H1 (cell line): ENCODE data around the gene L2HGDH. TPM values are rescaled to one million over a fixed set of nuclear protein-coding genes. Genes with fewer than 3 reads are reported as not detected.

Experiments
- CTCF ChIA-PET: fragments of 300-600 bp; sonication (Branson Sonifier 250); formaldehyde crosslinking; loops from one replicate; lab custom pipeline; 2021; ENCODE audit not compliant: partially characterized antibody; lab: Charles Lee
- POLR2A ChIA-PET: fragments of 300-600 bp; sonication (Branson Sonifier 250); formaldehyde crosslinking; loops from one replicate; lab custom pipeline; 2021; ENCODE audit warnings: inconsistent platforms; ENCODE audit not compliant: partially characterized antibody; lab: Charles Lee
- DNase-seq, 2 experiments: peaks; one replicate each; pipeline versions ENCODE4 v3.0.0 to v3.0.0-alpha.2; 2010 to 2022; ENCODE audit warnings: low spot score in 2 of 2, low read depth in 1 of 2, mixed read lengths in 1 of 2
- FAIRE-seq: peaks from 2 replicates; lab custom pipeline; 2011; peaks lifted over from hg19 to GRCh38; lab: Jason Lieb, UNC
- H2AFZ ChIP-seq: 2 replicates; pipeline ENCODE4 v1.8.1; 2012; ENCODE audit warnings: low read length, inconsistent platforms
- H2AK5ac ChIP-seq: 2 replicates; pipeline ENCODE4 v1.6.1; 2013; ENCODE audit warnings: low read depth, low read length
- H2BK120ac ChIP-seq: replicated peaks from 2 replicates; pipeline ENCODE3; 2013; ENCODE audit warnings: low read depth, low read length, inconsistent platforms
- H2BK12ac ChIP-seq: 2 replicates; pipeline ENCODE4 v1.6.1; 2013; ENCODE audit warnings: low read depth, low read length
- H2BK15ac ChIP-seq: 2 replicates; pipeline ENCODE4 v1.6.1; 2013; ENCODE audit warnings: low read length
- H2BK20ac ChIP-seq: 2 replicates; pipeline ENCODE4 v1.6.1; 2013; ENCODE audit warnings: low read length
- H2BK5ac ChIP-seq: 2 replicates; pipeline ENCODE4 v1.6.1; 2013; ENCODE audit warnings: low read depth, low read length
- H3K14ac ChIP-seq: 2 replicates; pipeline ENCODE4 v1.6.1; 2013; ENCODE audit warnings: inconsistent platforms; ENCODE audit not compliant: insufficient read length
- H3K18ac ChIP-seq: 2 replicates; pipeline ENCODE4 v1.6.1; 2013; ENCODE audit warnings: low read length; ENCODE audit errors: extremely low read depth
- H3K23ac ChIP-seq: 2 replicates; pipeline ENCODE4 v1.6.1; 2013; ENCODE audit warnings: inconsistent platforms; ENCODE audit not compliant: insufficient read length
- H3K23me2 ChIP-seq: 2 replicates; pipeline ENCODE4 v1.6.1; 2013; ENCODE audit warnings: low read depth, low read length
- H3K27ac ChIP-seq: 2 replicates; pipeline ENCODE4 v1.6.1; 2011; ENCODE audit warnings: low read depth, low read length, inconsistent platforms
- H3K27me3 ChIP-seq, 4 experiments: replicated peaks in 1 of 4; 1 replicate in 1 of 4; 2 replicates in 3 of 4; pipeline versions ENCODE4 v1.6.1 to v1.8.1; 2011 to 2013; ENCODE audit warnings: low read length in 3 of 4, mild to moderate bottlenecking in 3 of 4, inconsistent platforms in 2 of 4, mixed read lengths in 2 of 4, moderate library complexity in 1 of 4; ENCODE audit not compliant: control insufficient read depth in 3 of 4, insufficient read depth in 3 of 4; ENCODE audit errors: extremely low read depth in 1 of 4
- H3K36me3 ChIP-seq, 4 experiments: 2 replicates each; pipeline versions ENCODE4 v1.6.1 to v1.8.1; 2011 to 2013; ENCODE audit warnings: mild to moderate bottlenecking in 4 of 4, low read length in 3 of 4, moderate library complexity in 2 of 4, control low read depth in 1 of 4, inconsistent platforms in 1 of 4; ENCODE audit not compliant: insufficient read depth in 4 of 4, control insufficient read depth in 2 of 4
- H3K4ac ChIP-seq: replicated peaks from 2 replicates; pipeline ENCODE3; 2013; ENCODE audit warnings: low read length, low read depth, mixed read lengths, inconsistent platforms; ENCODE audit not compliant: insufficient read length
- H3K4me1 ChIP-seq, 4 experiments: replicated peaks in 1 of 4; 1 replicate in 1 of 4; 2 replicates in 3 of 4; pipeline versions ENCODE4 v1.6.1 to v1.8.1; 2011 to 2013; ENCODE audit warnings: low read length in 3 of 4, inconsistent platforms in 2 of 4, mixed read lengths in 1 of 4; ENCODE audit not compliant: insufficient read depth in 4 of 4, control insufficient read depth in 3 of 4
- H3K4me2 ChIP-seq, 2 experiments: 2 replicates each; pipeline versions ENCODE4 v1.6.1 to v1.8.1; 2011 to 2013; ENCODE audit warnings: low read depth in 2 of 2, low read length in 2 of 2, control low read depth in 1 of 2, inconsistent platforms in 1 of 2, mild to moderate bottlenecking in 1 of 2; ENCODE audit not compliant: insufficient read depth in 1 of 2
- H3K4me3 ChIP-seq, 4 experiments: fragments of 200-600, 300-600 bp in 1 of 4; sonication (generic), shearing (Covaris generic), sonication (Bioruptor Twin) in 1 of 4; 2 replicates each; pipeline versions ENCODE4 v1.5.1 to v1.8.1; 2011 to 2016; ENCODE audit warnings: low read length in 4 of 4, low read depth in 3 of 4, control low read depth in 2 of 4, inconsistent platforms in 2 of 4, mild to moderate bottlenecking in 2 of 4, mixed read lengths in 1 of 4, moderate library complexity in 1 of 4; ENCODE audit not compliant: insufficient read depth in 2 of 4; ENCODE audit errors: extremely low read depth in 1 of 4
- H3K56ac ChIP-seq: replicated peaks from 2 replicates; pipeline ENCODE3; 2013; ENCODE audit warnings: low read depth, mild to moderate bottlenecking, mixed read lengths, low read length, inconsistent platforms; ENCODE audit not compliant: insufficient read length
- H3K79me1 ChIP-seq: 2 replicates; pipeline ENCODE4 v1.6.1; 2013; ENCODE audit warnings: low read depth, low read length, control low read depth
- H3K79me2 ChIP-seq, 2 experiments: 2 replicates each; pipeline versions ENCODE4 v1.6.1 to v1.8.1; 2012 to 2013; ENCODE audit warnings: low read length in 2 of 2, mild to moderate bottlenecking in 2 of 2, inconsistent platforms in 1 of 2; ENCODE audit not compliant: insufficient read depth in 2 of 2, control insufficient read depth in 1 of 2
- H3K9ac ChIP-seq, 4 experiments: replicated peaks in 1 of 4; 1 replicate in 1 of 4; 2 replicates in 3 of 4; pipeline versions ENCODE4 v1.6.1 to v1.8.1; 2011 to 2013; ENCODE audit warnings: low read depth in 3 of 4, low read length in 3 of 4, control low read depth in 2 of 4, mild to moderate bottlenecking in 2 of 4, moderate library complexity in 2 of 4, inconsistent platforms in 1 of 4; ENCODE audit errors: extremely low read depth in 1 of 4
- H3K9me3 ChIP-seq, 2 experiments: 2 replicates each; pipeline versions ENCODE4 v1.6.1 to v1.8.1; 2012 to 2013; ENCODE audit warnings: mild to moderate bottlenecking in 2 of 2, moderate library complexity in 2 of 2, control low read depth in 1 of 2, inconsistent platforms in 1 of 2, low read depth in 1 of 2, low read length in 1 of 2, mixed read lengths in 1 of 2; ENCODE audit not compliant: insufficient read depth in 2 of 2
- H4K20me1 ChIP-seq, 2 experiments: replicated peaks in 1 of 2; 2 replicates each; pipeline versions ENCODE3 to v1.8.1; 2011 to 2013; ENCODE audit warnings: inconsistent platforms in 2 of 2, low read length in 2 of 2, mild to moderate bottlenecking in 1 of 2; ENCODE audit not compliant: insufficient read depth in 2 of 2, control insufficient read depth in 1 of 2
- H4K5ac ChIP-seq: 2 replicates; pipeline ENCODE4 v1.6.1; 2013; ENCODE audit warnings: low read length, low read depth, mixed read lengths, inconsistent platforms; ENCODE audit not compliant: insufficient read length
- H4K8ac ChIP-seq: 2 replicates; pipeline ENCODE4 v1.8.0; 2013; ENCODE audit warnings: mild to moderate bottlenecking, moderate library complexity, low read length, inconsistent platforms; ENCODE audit not compliant: insufficient read depth; ENCODE audit errors: extremely low read depth
- H4K91ac ChIP-seq: replicated peaks from 2 replicates; pipeline ENCODE3; 2013; ENCODE audit warnings: low read length, mixed read lengths, inconsistent platforms; ENCODE audit not compliant: insufficient read length
- CTCF ChIP-seq, 3 experiments: IDR thresholded peaks; 1 replicate in 2 of 3; 2 replicates in 1 of 3; pipeline versions ENCODE4 v1.5.1 to v1.6.1; 2011; ENCODE audit warnings: low read length in 3 of 3, mild to moderate bottlenecking in 3 of 3, inconsistent platforms in 2 of 3, low read depth in 1 of 3, moderate library complexity in 1 of 3; ENCODE audit not compliant: insufficient read depth in 1 of 3; ENCODE audit errors: control extremely low read depth in 1 of 3
- E2F6 ChIP-seq: IDR thresholded peaks from 2 replicates; pipeline ENCODE4 v1.6.1; 2012; ENCODE audit warnings: inconsistent platforms
- HDAC2 ChIP-seq, 2 experiments: fragments of 300-600 bp in 1 of 2; sonication (generic) in 1 of 2; IDR thresholded peaks; 2 replicates each; pipeline ENCODE4 v1.6.1; 2011 to 2012; ENCODE audit warnings: low read depth in 2 of 2, low read length in 2 of 2, mild to moderate bottlenecking in 2 of 2, moderate library complexity in 2 of 2, borderline replicate concordance in 1 of 2, inconsistent platforms in 1 of 2
- NRF1 ChIP-seq: IDR thresholded peaks from 2 replicates; pipeline ENCODE4 v1.6.1; 2011; ENCODE audit warnings: mild to moderate bottlenecking, low read depth, low read length, improper control_type of control experiment
- RAD21 ChIP-seq, 2 experiments: IDR thresholded peaks in 1 of 2; conservative IDR thresholded peaks in 1 of 2; 2 replicates each; pipeline ENCODE4 v1.6.1; 2011; ENCODE audit warnings: low read depth in 2 of 2, low read length in 2 of 2, improper control_type of control experiment in 1 of 2, inconsistent platforms in 1 of 2, mild to moderate bottlenecking in 1 of 2, moderate library complexity in 1 of 2
- YY1 ChIP-seq: IDR thresholded peaks from 2 replicates; pipeline ENCODE4 v1.6.1; 2011; ENCODE audit warnings: low read depth, mild to moderate bottlenecking, low read length
- WGBS, 2 experiments: shearing (Covaris generic) in 1 of 2; methylation state at CpG; one replicate each; pipeline versions ENCODE4 v1.1.6 to v1.1.7; 2013 to 2015; ENCODE audit warnings: low lambda C conversion rate in 2 of 2, mixed read lengths in 2 of 2, inconsistent platforms in 1 of 2, low coverage in 1 of 2, missing lambda C conversion rate in 1 of 2; ENCODE audit not compliant: insufficient replicate concordance in 2 of 2, insufficient coverage in 1 of 2, insufficient read length in 1 of 2; ENCODE audit errors: extremely low coverage in 1 of 2, missing lambda C conversion rate in 1 of 2; 5-methylcytosine and 5-hydroxymethylcytosine counted together
- polyA plus RNA-seq, 7 experiments: library from polyadenylated mRNA; depleted of rRNA in 3 of 7; stranded (reverse) in 5 of 7; unstranded in 2 of 7; fragments of >200 nt in 5 of 7; fragments of 200-250 nt in 2 of 7; gene quantifications; 1 replicate in 5 of 7; 2 replicates in 1 of 7; 4 replicates in 1 of 7; pipeline versions ENCODE4 v1.2.1 to v1.2.3, GENCODE V29; 2011 to 2013; ENCODE audit warnings: missing spikeins in 2 of 7, mixed read lengths in 2 of 7
- total RNA-seq: library from RNA; stranded (reverse); fragmentation: NEBNext Ultra II Directional; extraction: Animal tissue kit (Norgen Biotek cat#: 25700); gene quantifications from 2 replicates; pipeline ENCODE4 v1.2.1, GENCODE V29; 2021

L2HGDH gene
- total and polyA plus RNA-seq, 2 of the 8 experiments (the other 6 are each of a cell fraction or from before 2014, with no cell fraction given) = 12.2 to 28.6 TPM

GRCh38 chr14:50321009-50321660 is 9.1 kb upstream of the L2HGDH start:
- Histone ChIP-seq H3K79me1 (peaks cover 8% of the 10 kb centered on the region; the same call in 1 of the 2 replicates), H3K4me2 (no peak overlapping the region), H3K4me3 (no peak overlapping the region), H2AFZ (no peak overlapping the region), H3K56ac (no peak overlapping the region), H3K36me3 (peaks cover 2 to 16% (median 11%) of the 10 kb centered on the region in 4 experiments), H2BK15ac (no peak overlapping the region), H3K9ac (no peak overlapping the region), H4K20me1 (peaks cover 0 to 1% of the 10 kb centered on the region in 2 experiments), H2AK5ac (no peak overlapping the region), H2BK20ac (no peak overlapping the region), H3K79me2 (peaks cover 0 to 26% of the 10 kb centered on the region in 2 experiments; a peak in 2 of 4 replicates), H4K8ac (no peak overlapping the region), H2BK120ac (no peak overlapping the region), H3K27me3 (no peaks in the 10 kb centered on the region), H3K14ac (no peak overlapping the region), H3K4ac (no peak overlapping the region), H3K4me1 (no peaks in the 10 kb centered on the region), H3K23ac (no peak overlapping the region), H3K23me2 (no peaks in the 10 kb centered on the region), H2BK5ac (no peak overlapping the region), H2BK12ac (no peak overlapping the region), H3K27ac (no peak overlapping the region), H3K18ac (no peak overlapping the region), H4K91ac (no peak overlapping the region), H4K5ac (no peak overlapping the region), H3K9me3 (no peaks in the 10 kb centered on the region)
- ChIA-PET CTCF (interaction anchor here (0.6 to 3.5 kb wide), 30 partner anchors 9 to 489 kb away, joined by 3 to 30 read pairs (median 4); partner anchors contain the start of genes DMAC2L and L2HGDH), POLR2A (interaction anchor here (0.7 to 2.2 kb wide), 9 partner anchors 9 to 239 kb away, joined by 3 to 7 read pairs (median 3); partner anchors contain the start of genes ATL1, DMAC2L and L2HGDH)
- TF ChIP-seq YY1 (no peak), CTCF (IDR thresholded peaks at IDR 0.05; ENCODE audit: control extremely low read depth in 1 of 3, insufficient read depth in 1 of 3, low read depth in 1 of 3, low read length in 3 of 3) (peak; percentile 46 to 92 (median 75)), E2F6 (no peak), NRF1 (no peak), RAD21 (IDR thresholded peaks at IDR 0.05 in 1 of 2, conservative IDR thresholded peaks at IDR 0.05 in 1 of 2; ENCODE audit: low read depth in 2 of 2, low read length in 2 of 2) (peak; percentile 69 to 75), HDAC2 (IDR thresholded peaks at IDR 0.05; ENCODE audit: borderline replicate concordance in 1 of 2, low read depth in 2 of 2, low read length in 2 of 2) (no peak)
- WGBS, 2 experiments = 64% methylated on average over 9 of the region's 9 CpGs; no CpG with 5 or more reads in 1 of the 2 experiments
- FAIRE-seq = peak; percentile 63
- DNase-seq = no peak
